Stimulated activated CD8-positive, alpha-beta memory T cell treated with anti-CD3 and anti-CD28 coated beads, Interleukin-15, amount 100 ng/mL, for 48 hours (primary cell): ENCODE measurements around the gene APOL1.
"Not testable (repeated sequence)": the region's sequence is repeated elsewhere in the genome, so short reads cannot be mapped to it uniquely, and the experiment has no call there.

Experiments used
- DNase-seq, 2 donors: peaks; one replicate each; pipeline ENCODE4 v3.0.0-alpha.2; 2020; ENCODE audit warnings: low read depth in 2 of 2

Gene APOL1

GRCh38 chr22:36225333-36225922 is 27.5 kb upstream of the APOL1 start:
- DNase-seq: no peak

- DNase-seq: no peak
Observed at GRCh38 chr22:36226189-36226588, 26.7 kb upstream of the APOL1 start.

- no peak for DNase-seq
Observed at GRCh38 chr22:36227396-36227795, 25.5 kb upstream of the APOL1 start.

GRCh38 chr22:36227806-36228205 is 25.1 kb upstream of the APOL1 start:
- DNase-seq: no peak

- DNase-seq: not testable (repeated sequence)
Observed at GRCh38 chr22:36228369-36228768, 24.6 kb upstream of the APOL1 start.

- no peak for DNase-seq
Observed at GRCh38 chr22:36228944-36229343, 24.0 kb upstream of the APOL1 start.

GRCh38 chr22:36229649-36230048 is 23.3 kb upstream of the APOL1 start:
- DNase-seq: not testable (repeated sequence)

- DNase-seq: not testable (repeated sequence)
Observed at GRCh38 chr22:36231051-36231450, 21.9 kb upstream of the APOL1 start.

- no peak for DNase-seq
Observed at GRCh38 chr22:36232715-36233401, 20.1 kb upstream of the APOL1 start.

- DNase-seq: no peak
Observed at GRCh38 chr22:36233796-36234195, 19.1 kb upstream of the APOL1 start.

GRCh38 chr22:36234213-36234612 is 18.7 kb upstream of the APOL1 start:
- no peak for DNase-seq

GRCh38 chr22:36234919-36235318 is 18.0 kb upstream of the APOL1 start:
- DNase-seq: no peak

GRCh38 chr22:36235585-36235984 is 17.3 kb upstream of the APOL1 start:
- no peak for DNase-seq

- no peak for DNase-seq
Observed at GRCh38 chr22:36236388-36237319, 16.3 kb upstream of the APOL1 start.

GRCh38 chr22:36237462-36238372 is 15.2 kb upstream of the APOL1 start:
- DNase-seq: no peak

GRCh38 chr22:36238373-36239149 is 14.4 kb upstream of the APOL1 start:
- no peak for DNase-seq

GRCh38 chr22:36239150-36239400 is 13.9 kb upstream of the APOL1 start:
- no peak for DNase-seq

GRCh38 chr22:36239401-36240171 is 13.3 kb upstream of the APOL1 start, which contains the start of gene APOL2:
TSS of gene APOL2 (minus strand) at chr22:36239527. CDS start at chr22:36233162, 6,365 bp downstream.
- peak; percentile 81 to 82 for DNase-seq

GRCh38 chr22:36243986-36244385 is 8.9 kb upstream of the APOL1 start:
- no peak for DNase-seq
